Gastroesophageal sphincter (tissue), 3 donors: ENCODE measurements around the gene HSD11B2.

Experiments used
- CTCF ChIP-seq, 4 experiments: fragments of 200-600 bp in 2 of 4; fragments of 450-650 bp in 2 of 4; sonication (generic) in 1 of 4; IDR thresholded peaks; one replicate each; pipeline ENCODE4 v1.5.1; 2017 to 2019; ENCODE audit warnings: antibody characterized with exemption in 4 of 4, mild to moderate bottlenecking in 2 of 4, moderate library complexity in 2 of 4
- POLR2A ChIP-seq, 2 donors: fragments of 450-650 bp; IDR thresholded peaks; one replicate each; pipeline ENCODE4 v1.6.1; 2017; ENCODE audit warnings: antibody characterized with exemption in 2 of 2, mild to moderate bottlenecking in 2 of 2, moderate library complexity in 1 of 2
- POLR2AphosphoS5 ChIP-seq: sonication (generic); formaldehyde crosslinking; IDR thresholded peaks from one replicate; pipeline ENCODE4 v1.6.1; 2017; ENCODE audit warnings: antibody characterized with exemption

GRCh38 chr16:67444259-67445125 is 13.6 kb downstream of the HSD11B2 start:
- no peak for TF ChIP-seq CTCF (IDR thresholded peaks at IDR 0.05)
- TF ChIP-seq POLR2A (IDR thresholded peaks at IDR 0.05): no peak
- TF ChIP-seq POLR2AphosphoS5: no peak
